Stimulated activated CD4-positive, alpha-beta T cell treated with anti-CD3 and anti-CD28 coated beads, Interleukin-15, amount 100 ng/mL, for 1 hour (primary cell): ENCODE data around the gene HIGD1B.

ENCODE experiments used
- DNase-seq, 2 donors: peaks; one replicate each; pipeline ENCODE4 v3.0.0-alpha.2; 2020; ENCODE audit warnings: low read depth in 1 of 2, low spot score in 1 of 2

The HIGD1B gene

DNA sequence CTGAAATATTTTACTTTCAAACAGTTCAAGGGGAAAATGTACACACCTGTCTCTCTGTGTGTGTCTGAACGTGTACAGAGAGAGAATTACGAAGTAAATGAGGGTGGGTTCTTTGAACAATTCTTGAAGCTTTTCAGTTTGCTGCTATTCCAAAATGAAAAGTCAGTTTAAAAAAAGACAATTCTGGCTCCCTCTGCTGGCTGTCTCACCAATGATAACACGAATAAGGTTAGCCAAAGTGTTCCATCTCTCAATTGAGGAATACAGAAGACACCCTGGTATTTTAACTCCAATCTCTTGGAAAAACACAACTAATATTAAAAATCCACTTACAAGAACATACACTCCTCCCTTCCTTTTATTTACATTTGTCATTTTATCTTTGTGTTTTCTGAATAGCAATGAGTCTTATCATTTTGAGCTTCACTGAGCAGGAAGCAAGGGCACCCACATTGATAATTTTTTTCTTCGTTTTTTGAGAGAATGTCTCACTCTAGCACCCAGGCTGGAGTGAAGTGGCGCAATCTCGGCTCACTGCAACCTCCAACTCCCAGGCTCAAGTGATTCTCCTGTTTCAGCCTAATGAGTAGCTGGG, 31.0 kb downstream of the HIGD1B start:
- DNase-seq = no peak

DNA sequence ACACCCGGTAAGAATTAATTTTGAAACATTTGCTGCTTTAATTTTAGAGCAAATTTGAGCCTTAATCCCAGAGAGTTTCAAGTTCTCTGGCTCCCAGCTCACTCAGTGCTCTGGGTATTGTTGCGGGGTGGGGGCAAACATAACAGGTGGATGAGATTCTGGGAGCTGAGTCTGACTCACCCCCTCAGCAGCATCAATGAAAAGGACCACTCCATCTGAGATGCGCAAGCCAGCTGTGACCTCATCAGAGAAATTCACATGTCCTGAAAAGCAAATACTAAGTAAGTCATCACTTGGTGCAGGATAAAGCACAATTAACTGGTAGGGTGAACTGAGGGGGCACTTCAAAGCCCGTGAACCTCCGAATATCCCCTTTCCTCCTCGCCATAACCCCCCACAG, 31.7 kb downstream of the HIGD1B start:
- no peak for DNase-seq

DNA sequence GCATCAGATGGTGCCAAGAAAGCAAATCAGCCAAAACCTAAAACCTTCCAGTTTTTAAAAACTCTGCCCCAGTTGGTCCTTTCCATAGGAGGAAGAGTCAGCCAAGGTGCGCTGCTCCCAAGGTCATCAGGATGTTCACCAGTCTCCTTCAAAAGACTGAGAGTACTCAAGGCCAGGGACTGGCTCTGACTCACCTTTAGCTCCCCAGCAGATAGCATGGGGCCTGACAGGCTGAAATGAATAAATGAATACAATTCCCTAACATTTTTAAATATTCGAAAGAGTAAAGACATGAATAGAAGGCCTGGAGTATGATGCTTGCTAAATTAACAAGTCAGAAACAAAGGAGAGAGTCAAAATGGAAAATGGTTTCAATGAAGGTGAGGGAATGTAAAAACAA, 32.4 kb downstream of the HIGD1B start:
- DNase-seq = no peak

DNA sequence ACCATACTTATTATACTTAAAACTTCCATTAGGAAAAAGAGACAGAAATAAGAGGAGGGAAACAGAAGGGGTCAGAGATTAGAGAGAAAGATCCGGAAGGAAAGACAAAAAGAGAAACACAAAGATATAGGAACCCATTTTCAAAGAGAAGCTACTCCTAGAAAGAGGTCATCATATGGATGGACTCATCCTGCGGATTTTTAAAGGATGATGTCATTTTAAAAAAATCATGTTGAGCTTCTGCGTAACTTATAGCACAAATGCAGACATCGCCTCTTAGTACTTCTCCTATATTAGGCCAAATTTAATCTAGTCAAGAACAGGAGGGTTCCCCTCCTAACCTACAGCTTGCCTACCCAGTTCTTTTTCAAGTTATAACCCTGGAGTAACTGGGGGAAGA, 33.5 kb downstream of the HIGD1B start:
- DNase-seq = no peak

DNA sequence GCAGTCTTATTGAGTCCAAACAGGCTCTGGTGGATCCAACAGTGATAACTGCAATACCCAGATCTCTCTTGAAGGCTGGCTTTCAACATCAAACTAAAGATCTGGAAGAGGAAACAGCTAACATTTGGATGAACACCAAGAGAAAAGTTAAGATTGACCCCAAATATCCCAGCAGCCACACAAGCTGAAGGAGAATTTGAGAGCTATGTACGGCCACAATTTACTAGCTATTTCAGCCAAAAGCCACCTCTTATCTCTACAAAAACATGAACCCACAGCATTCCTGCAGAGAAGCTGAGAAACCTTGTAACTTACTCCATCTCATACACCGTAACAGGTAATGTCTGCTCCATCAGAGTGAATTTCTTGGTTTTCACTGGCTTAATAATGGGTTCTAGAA, 37.3 kb downstream of the HIGD1B start:
- no peak for DNase-seq

DNA sequence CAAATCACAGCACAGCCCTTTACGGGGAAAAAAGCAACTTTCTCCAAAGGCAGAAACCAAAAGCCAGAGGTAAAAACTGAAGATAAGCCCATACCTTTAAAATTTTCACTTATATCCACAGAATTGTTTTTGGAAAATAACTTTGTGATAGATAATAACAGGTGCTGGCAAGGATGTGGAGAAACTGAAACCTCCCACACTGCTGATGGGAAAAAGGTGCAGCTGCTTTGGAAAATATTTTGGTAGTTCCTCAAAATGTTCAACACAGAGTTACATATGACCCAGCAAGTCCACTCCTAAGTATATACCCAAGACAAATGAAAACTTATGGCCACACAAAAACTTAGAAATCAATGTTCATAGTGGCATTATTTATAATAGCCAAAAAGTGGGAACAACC, 39.3 kb downstream of the HIGD1B start:
- no peak for DNase-seq

DNA sequence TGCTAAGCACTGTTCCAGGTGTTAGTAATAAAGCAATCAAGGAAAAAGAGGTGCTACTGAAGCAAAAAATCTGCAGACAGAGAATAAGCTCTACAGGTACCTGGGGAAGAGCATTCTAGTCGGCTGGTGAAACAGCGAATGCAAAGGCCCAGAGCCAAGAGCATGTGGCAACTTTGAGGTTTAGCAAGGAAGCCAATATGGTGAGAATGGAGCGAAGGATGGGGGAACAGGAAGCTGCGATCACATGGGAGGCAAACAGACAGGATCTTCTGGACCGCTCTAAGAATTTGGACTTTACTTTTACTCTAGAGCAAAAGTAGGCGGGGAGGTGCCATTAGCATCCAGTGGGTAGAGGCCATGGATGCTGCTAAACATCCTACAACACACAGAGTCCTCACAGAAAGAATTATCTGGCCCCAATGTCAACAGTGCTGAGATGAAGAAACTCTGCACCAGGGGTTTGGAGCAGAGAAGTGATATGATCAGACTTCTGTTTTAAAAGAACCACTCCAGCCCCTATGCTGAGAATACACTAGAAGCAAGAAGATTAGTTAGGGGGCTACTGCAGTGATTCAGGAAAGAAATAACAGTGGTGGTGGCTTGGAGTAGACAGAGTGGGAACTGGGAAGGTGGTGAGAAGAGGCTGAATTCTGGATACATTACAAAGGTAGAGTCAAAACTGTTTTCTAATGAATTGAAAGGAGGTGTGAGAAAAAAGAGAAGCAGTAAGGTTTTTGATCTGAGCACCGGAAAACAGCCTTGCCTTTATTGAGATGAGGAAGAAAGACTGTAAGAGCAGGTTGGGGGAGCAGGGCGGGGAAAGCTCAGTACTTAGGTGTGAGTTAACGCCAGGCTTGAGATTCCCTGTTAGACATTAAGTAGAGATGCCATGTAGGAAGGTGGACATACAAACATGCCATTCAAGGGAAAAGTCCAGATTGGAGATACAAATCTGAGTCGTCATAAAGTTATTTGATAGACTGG, 40.6 kb downstream of the HIGD1B start:
- no peak for DNase-seq

DNA sequence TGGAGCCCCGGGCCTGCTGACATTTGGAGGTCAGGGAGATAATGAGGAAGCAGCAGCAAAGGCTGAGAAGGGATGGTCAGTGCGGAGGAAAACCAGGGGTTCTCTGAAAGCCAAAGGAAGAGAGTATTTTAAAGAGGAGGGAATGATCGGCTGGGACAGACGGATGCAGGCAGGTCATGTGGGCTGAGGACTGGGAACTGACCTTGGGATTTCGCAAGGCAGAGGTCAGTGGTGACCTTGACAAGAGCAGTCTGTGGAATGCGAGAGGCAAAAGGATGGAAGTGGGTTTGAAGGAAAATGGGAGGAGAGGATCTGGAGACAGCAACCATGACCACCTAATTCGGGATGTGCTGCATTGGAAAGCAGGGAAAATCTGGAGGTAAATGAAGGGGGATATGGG, 41.3 kb downstream of the HIGD1B start:
- no peak for DNase-seq

DNA sequence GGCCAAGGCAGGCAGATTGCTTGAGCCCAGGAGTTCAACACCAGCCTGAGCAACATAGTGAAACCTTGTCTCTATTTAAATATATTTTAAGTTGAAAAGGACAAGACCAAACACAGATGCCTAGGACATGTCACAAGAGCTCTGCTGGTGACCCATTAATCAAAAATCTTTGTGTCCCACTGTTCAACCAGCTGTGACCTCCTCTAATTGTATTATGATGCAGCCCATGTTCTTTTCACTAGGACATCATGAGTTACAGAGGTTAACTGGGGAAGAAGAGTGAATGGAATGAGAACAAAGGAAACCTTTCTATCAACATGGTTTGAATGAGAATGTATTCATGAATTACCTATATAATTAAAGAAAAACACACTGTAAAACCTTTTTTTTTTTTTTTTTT, 44.6 kb downstream of the HIGD1B start:
- DNase-seq = no peak

DNA sequence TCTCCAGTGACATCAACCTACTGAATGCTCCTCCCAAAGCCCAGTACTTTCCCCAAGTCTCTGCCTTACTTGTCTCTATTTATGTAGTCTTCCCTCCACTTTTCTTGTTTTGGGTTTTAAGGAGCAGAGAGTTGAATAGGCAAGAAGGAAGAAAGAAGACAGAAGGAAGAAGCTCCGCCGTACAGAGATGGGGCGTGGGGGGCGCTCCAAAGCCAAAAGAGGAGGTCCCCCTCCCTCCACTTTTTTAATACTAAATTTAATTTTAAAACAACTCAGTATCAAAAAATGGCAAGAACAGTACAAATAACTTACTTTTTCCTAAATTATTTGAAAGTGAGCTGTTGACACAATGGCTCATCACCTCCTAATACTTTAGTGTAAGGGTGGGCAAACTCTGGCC, 47.0 kb downstream of the HIGD1B start:
- DNase-seq = no peak

DNA sequence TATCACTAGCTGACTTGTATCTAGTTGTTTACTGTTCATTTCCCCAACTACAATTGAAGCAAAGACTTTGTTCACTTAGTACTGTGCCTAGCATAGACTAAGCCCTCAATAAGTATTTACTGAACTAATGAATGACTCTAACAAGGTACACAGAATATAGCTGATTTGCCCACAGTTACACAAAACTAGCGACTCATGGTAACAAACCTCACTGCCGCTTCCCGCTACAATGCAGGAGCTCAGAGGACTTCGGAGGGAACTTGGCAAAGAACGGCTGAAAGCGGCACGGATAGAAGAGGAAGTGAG, 51.0 kb downstream of the HIGD1B start:
- DNase-seq = no peak

DNA sequence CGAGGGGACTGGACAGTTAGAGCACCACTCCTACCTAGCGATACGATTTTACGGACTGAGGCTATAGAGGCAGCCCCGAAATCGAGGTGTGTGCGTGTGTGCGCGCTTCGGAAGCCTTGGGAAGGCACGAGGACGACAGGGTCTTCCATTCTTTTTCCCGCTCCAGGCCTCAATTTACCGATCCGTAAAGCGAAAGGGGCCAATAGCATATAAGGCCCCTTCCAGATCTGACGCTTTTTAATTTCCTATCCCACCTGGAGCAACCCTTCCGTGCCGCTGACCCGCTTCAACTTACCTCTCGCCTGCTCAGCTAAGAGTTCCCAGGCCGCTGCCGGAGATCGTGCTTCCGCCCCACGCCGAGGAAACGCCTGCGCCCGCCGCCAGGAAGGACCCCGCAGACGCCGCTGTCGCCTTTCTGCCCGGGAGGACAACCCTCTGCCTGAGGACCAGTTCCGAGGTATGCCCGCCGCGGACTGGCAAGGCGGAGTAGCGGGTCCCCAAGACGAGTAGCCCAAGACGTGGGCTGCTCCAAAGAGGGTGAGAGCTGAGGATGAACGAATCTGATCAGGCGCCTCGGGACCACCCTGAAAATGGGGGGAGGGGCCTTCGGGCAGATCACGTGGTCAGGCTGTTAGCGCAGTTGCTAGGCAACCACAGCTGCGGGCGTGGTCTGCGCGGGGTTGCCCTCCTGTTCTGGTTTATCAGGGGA, 51.5 kb downstream of the HIGD1B start, which contains the start of gene EFTUD2:
TSS of gene EFTUD2 (minus strand) at position 372 of the 709 bp plus-strand sequence. CDS start 4,924 bp downstream, outside the sequence.
- DNase-seq = peak; percentile 87
